Measurements from ENCODE around the gene ASAP3.

GRCh38 chr1:23407016-23407630, 76.9 kb downstream of the ASAP3 start:
- no peak for TF ChIP-seq CTCF (IDR thresholded peaks at IDR 0.05 in 8 of 11, conservative IDR thresholded peaks at IDR 0.05 in 3 of 11)
- TF ChIP-seq POLR2A (IDR thresholded peaks at IDR 0.05): no peak
- TF ChIP-seq POLR2AphosphoS5 (IDR thresholded peaks at IDR 0.05): no peak
